HTERT RPE-1 (cell line): ENCODE results near the gene PPP1R8.
"Not testable (repeated sequence)": the region's sequence is repeated elsewhere in the genome, so short reads cannot be mapped to it uniquely, and the experiment has no call there.

ENCODE experiments used
- in situ Hi-C: fragments of 300-500 bp; cut with MboI; formaldehyde crosslinking; loops from 4 replicates; pipeline ENCODE4 v1.14.3; 2020; ENCODE audit warnings: low sequenced_read_pairs

PPP1R8 gene

GRCh38 chr1:27831568-27832410 is 1.2 kb downstream of the PPP1R8 start:
- in situ Hi-C loops = no loop called here

GRCh38 chr1:27832762-27833161 is 2.2 kb downstream of the PPP1R8 start:
- in situ Hi-C loops = no loop called here

GRCh38 chr1:27833470-27833869 is 2.9 kb downstream of the PPP1R8 start:
- in situ Hi-C loops = no loop called here

- in situ Hi-C loops = no loop called here
Observed at GRCh38 chr1:27835046-27835445, 4.5 kb downstream of the PPP1R8 start.

GRCh38 chr1:27835501-27835900 is 4.9 kb downstream of the PPP1R8 start:
- in situ Hi-C loops = no loop called here

GRCh38 chr1:27849951-27850350 is 19.4 kb downstream of the PPP1R8 start:
- in situ Hi-C loops = no loop called here

GRCh38 chr1:27855085-27855484 is 24.5 kb downstream of the PPP1R8 start:
- in situ Hi-C loops = no loop called here

GRCh38 chr1:27856561-27857343 is 26.2 kb downstream of the PPP1R8 start:
- in situ Hi-C loops = no loop called here

- in situ Hi-C loops = not testable (repeated sequence)
Observed at GRCh38 chr1:27857552-27857951, 27.0 kb downstream of the PPP1R8 start.

- in situ Hi-C loops = no loop called here
Observed at GRCh38 chr1:27858072-27858948, 27.7 kb downstream of the PPP1R8 start.

- in situ Hi-C loops = no loop called here
Observed at GRCh38 chr1:27858949-27859576, 28.5 kb downstream of the PPP1R8 start.

GRCh38 chr1:27861436-27861835 is 30.9 kb downstream of the PPP1R8 start:
- in situ Hi-C loops = no loop called here

- in situ Hi-C loops = no loop called here
Observed at GRCh38 chr1:27862004-27862403, 31.4 kb downstream of the PPP1R8 start.

GRCh38 chr1:27862671-27863537 is 32.3 kb downstream of the PPP1R8 start:
- in situ Hi-C loops = no loop called here

- in situ Hi-C loops = no loop called here
Observed at GRCh38 chr1:27863538-27863915, 32.9 kb downstream of the PPP1R8 start.

- in situ Hi-C loops = no loop called here
Observed at GRCh38 chr1:27864264-27864895, 33.8 kb downstream of the PPP1R8 start.

GRCh38 chr1:27865821-27866220 is 35.2 kb downstream of the PPP1R8 start:
- in situ Hi-C loops = no loop called here

- in situ Hi-C loops = no loop called here
Observed at GRCh38 chr1:27868556-27868931, 38.0 kb downstream of the PPP1R8 start.
